Measurements from ENCODE around the gene ZNF446. TPM values are rescaled to one million over a fixed set of nuclear protein-coding genes. Genes with fewer than 3 reads are reported as not detected.
"Not testable (repeated sequence)": the region's sequence is repeated elsewhere in the genome, so short reads cannot be mapped to it uniquely, and the experiment has no call there.

The ZNF446 gene
- total RNA-seq, 1 donor from 2014 or later: 19.4 TPM

- peak; percentile 99 for DNase-seq (ENCODE audit: low spot score)
These were observed 23.1 kb downstream of the ZNF446 start for GRCh38 chr19:58499021-58499927.

DNA sequence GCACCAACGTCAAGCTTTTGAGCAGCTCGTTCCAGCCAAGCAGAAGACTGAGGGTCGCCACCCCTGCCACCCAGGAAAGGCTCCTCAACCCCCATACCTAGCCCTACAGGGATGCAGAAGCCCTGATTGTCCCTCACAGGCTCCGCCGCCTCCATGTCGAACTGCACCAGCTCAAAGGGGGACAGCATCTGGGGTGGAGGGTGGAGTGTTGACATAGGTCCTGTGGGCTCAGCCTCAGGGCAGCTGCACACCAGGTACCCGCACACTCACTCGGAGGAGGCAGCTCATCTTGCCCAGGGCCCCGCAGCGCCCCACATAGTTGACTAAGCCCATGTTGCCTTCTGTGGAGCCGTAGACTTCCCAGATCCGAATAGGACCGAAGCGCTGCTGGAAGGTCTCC is 24.1 kb downstream of the ZNF446 start:
- no peak for DNase-seq (ENCODE audit: low spot score)

- not testable (repeated sequence) for DNase-seq (ENCODE audit: low spot score)
These were observed 31.6 kb downstream of the ZNF446 start for GRCh38 chr19:58507602-58508223.

- DNase-seq (ENCODE audit: low spot score): no peak
These were observed 33.6 kb downstream of the ZNF446 start for GRCh38 chr19:58509731-58510083.

GRCh38 chr19:58510084-58510862 is 34.1 kb downstream of the ZNF446 start:
- no peak for DNase-seq (ENCODE audit: low spot score)

DNA sequence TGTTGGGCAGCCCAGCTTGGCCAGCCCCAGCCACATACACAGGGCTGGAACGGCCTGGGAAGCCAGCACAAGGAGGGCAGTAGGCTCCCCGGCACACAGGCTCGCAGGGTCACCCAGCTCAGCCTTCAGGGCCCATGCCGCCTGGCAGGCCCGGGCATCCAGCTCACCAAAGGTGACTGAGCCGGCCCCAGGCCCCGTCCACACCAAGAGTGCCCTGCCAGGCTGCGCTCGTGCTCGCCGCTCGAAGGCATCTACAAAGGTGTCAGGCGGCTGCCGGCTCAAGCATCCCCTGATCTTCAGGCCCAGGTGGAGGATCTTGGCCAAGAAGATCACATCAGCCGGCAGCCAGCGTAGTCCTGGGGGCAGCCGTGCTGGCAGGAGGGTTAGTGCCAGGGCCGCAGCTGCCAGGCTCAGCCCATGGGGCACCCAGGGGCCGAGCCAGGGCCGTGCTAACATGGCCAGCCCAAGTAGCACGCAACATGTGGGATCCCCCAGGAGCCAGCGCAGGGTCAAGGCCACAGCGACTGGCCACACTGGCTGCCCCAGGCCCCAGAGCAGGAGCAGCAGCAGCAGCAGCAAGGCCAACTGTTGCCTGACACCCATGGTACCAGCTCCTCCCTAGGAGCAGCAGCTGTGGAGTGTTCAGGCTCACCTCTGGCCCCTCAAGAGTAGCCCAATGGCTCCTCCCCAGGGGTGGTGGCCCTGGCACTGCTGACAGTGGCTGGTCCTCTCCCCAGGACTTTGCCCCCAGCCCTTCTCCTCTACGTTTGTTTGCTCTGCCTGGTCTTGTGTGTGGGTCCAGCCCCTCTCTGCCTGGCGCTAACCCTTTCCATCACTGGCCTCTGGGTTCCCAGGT is 35.4 kb downstream of the ZNF446 start, which contains the start of gene SLC27A5:
Gene SLC27A5, minus strand, starts transcription at position 640 of the 856 bp plus-strand sequence. Its CDS starts 37 bp downstream, at position 603.
- DNase-seq (ENCODE audit: low spot score): peak; percentile 61

GRCh38 chr19:58513213-58513693 is 37.1 kb downstream of the ZNF446 start:
- DNase-seq (ENCODE audit: low spot score): no peak

DNA sequence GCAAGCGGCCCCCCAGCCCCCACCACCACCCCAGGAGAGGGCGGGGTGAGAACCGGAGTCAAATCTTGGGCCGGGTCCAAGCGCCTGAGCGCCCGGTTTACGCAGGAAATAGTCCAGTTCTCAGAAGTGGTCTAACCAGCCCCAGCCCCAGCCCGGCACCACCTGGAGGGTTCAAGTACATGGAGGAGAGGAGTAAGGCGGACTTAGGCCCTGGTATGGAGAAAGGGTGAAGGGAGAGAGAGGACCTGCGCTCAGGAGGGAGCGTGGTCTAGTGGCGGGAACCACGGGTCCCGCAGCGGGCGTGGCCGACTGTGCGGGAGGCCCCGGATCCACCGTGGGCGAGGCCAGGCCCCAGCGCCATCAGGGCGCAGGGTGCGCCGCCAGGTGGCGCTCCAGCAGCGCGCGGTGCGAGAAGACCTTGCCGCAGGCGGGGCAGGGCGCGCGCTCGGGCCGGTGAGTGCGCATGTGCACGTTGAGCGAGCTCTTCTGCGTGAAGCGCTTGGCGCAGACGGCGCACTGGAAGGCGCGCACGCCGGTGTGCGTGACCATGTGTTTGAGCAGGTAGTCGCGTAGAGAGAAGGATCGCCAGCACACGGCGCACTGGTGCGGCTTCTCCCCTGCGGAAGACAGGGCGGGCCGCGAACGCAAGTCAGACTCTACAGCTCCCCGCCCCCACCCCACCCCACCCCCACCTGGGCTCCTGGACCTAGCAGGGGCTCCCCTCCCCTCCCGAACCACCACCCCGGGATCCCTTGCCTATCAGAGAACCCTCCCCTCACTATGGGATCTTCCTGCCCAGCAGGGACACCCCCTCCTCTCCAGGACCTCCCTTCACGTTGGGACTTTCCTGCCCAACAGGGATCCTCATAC is 37.8 kb downstream of the ZNF446 start:
- peak; percentile 92 for DNase-seq (ENCODE audit: low spot score)

DNA sequence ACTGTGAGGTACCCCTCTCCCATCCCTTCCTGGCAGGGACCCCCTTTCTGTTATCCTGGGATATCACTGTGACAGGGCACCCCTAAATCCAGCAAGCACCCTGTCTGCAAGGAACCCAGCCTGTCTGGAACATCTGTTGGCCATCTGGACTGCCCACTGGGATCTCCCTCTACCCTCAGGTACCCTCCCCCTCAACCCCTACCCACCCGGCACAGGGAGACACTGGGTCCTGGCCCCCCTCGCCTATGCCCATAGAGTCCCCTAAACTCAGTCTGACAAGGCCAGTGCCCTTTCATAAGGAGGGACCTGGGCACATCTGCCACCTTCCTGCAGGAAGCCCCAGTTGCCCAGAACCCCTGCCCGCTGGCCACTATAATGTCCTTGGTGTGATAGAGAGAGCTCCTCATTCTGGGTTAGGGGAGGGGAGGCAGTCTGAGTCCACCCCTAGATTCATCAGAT is 38.4 kb downstream of the ZNF446 start:
- DNase-seq (ENCODE audit: low spot score): no peak

DNA sequence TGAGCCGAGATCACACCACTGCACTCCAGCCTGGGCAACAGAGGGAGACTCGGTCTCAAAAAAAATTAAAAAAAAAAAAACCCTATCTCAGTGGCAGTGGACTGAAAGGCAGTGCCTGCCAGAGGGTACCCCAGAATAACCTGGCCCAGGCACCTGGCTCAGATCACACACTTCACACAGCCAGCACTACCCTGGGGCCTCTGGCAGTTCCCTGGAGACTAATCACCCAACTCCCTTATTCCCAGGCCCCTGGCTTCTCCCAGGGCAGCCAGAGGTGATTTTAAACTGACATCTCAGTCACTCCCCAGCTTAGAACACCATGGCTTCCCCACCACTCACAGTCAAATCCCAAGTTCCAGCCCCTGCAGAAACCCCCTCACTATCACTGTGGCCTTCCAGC is 39.1 kb downstream of the ZNF446 start:
- no peak for DNase-seq (ENCODE audit: low spot score)

- DNase-seq (ENCODE audit: low spot score): no peak
These were observed 40.2 kb downstream of the ZNF446 start for GRCh38 chr19:58516246-58516836.

DNA sequence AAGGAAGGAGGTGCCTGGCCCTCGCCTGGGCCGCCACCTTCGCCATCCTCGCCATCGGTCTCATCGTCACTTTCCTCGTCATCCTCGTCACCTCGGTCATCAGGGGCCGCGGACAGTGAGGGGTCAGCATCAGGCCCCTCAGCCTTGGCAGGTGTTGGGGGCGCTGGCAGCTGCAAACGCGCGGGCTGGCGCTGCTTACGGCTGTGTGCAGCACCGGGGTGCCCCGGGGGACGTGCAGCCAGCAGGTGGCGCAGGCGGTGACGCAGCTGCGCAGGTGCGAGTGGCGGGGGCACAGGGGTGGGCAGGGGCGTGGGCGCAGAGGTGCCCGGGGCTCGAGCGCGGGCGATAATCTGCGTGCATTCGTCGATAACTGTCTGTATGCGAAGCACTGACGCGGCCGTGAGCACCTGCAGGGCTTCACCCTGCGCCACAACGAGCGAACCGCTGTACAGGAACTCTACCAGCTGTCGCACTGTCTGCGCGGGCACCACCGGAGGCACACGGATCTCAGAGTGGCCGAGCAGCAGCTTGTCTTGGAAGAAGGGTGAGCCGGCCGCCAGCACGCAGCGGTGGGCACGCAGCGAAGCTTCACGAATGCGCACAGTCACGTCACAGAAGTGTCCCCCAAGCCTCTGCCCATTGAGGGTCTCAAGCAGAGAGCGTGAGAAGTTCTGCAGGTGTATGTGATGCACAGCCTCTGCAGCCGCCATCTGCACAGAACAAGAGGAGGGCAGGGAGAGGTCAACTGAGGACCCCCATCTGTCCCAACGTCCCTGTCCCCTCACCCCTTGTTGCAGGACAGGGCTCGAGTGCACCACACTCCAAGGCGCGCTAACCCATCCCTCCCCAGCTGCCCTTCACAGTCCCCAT is 41.0 kb downstream of the ZNF446 start:
- no peak for DNase-seq (ENCODE audit: low spot score)

DNA sequence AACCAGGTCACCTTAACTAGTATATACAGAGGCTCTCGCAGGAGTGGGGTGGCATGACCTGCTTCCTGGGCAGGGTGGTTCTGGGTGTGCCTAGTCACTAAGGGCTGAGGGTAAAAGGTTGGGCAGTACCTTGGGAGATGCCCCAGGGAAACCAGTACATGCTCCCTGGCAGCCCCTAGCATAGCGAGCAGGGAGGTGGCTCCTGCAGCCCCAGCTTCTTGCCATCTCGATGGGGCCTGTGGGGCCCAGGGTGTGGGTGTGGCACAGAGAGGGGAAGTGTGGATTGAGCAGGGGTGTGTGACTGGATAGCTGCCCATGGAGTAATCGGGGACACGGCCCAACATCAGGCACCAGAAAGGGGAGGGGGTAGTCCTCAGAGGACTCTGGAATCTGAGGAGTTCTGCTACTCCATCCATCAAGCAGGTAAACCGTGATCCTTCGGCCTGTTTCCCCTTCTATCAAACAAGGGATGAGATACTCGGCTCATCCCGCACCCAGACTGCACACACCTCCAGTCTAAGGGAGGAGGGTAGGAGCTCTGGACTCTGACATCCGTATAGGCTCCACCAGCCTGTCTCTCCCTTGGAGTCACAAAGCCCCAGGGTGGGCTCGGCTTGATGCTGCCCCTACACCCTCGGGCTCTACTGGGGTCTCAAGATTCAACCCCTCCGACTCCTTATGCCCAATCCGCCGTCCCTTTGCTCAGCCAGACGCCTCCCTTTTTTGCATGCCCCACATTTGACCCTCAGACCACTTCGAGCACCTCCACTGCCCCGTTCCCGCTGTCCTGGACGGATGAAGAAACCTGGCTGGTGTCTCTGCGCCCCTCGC is 42.3 kb downstream of the ZNF446 start:
- no peak for DNase-seq (ENCODE audit: low spot score)

DNA sequence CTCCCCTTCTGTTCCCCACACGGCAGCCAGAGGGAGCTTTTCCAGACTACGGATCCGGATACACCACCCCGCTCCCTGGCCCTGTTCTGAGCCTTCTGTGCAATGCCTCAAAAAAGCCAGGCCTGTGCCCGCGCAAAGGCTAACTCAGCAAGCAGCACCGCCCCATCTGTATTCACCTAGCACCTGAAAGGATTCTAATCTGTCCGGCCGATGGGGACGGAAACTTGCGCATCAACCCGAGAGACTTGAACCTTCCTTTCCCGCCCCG is 42.9 kb downstream of the ZNF446 start:
- DNase-seq (ENCODE audit: low spot score): peak; percentile 65

GRCh38 chr19:58519355-58520256 is 43.5 kb downstream of the ZNF446 start, which contains the start of gene ZBTB45:
TSS of gene ZBTB45 (minus strand) at chr19:58519810. CDS start at chr19:58517673, 2,137 bp downstream.
- DNase-seq (ENCODE audit: low spot score): peak; percentile 94

- DNase-seq (ENCODE audit: low spot score): no peak
These were observed 44.1 kb downstream of the ZNF446 start for GRCh38 chr19:58520257-58520599.

GRCh38 chr19:58521651-58522050 is 45.5 kb downstream of the ZNF446 start:
- no peak for DNase-seq (ENCODE audit: low spot score)
